DMS 273 treated with DMSO at 0.1 percent for 48 hours (cell line): ENCODE results near the gene AFDN.

Experiments used
- DNase-seq: peaks from one replicate; lab custom pipeline; 2025; lab: John Stamatoyannopoulos, UW

The AFDN gene

GRCh38 chr6:168004945-168005344 lies 178.2 kb downstream of the AFDN start:
- DNase-seq, result no peak

GRCh38 chr6:168005796-168006195 lies 179.1 kb downstream of the AFDN start:
- no peak for DNase-seq

- no peak for DNase-seq
Measured at GRCh38 chr6:168007592-168008338, 181.1 kb downstream of the AFDN start.

- DNase-seq, result no peak
Measured at GRCh38 chr6:168009331-168009730, 182.6 kb downstream of the AFDN start.

- no peak for DNase-seq
Measured at GRCh38 chr6:168011291-168011690, 184.6 kb downstream of the AFDN start.

GRCh38 chr6:168012431-168013249 lies 185.9 kb downstream of the AFDN start:
- DNase-seq, result no peak

- DNase-seq, result no peak
Measured at GRCh38 chr6:168013250-168013915, 186.7 kb downstream of the AFDN start.

GRCh38 chr6:168014428-168014827 lies 187.7 kb downstream of the AFDN start:
- no peak for DNase-seq

- no peak for DNase-seq
Measured at GRCh38 chr6:168015009-168015408, 188.3 kb downstream of the AFDN start.

- DNase-seq, result no peak
Measured at GRCh38 chr6:168015482-168016175, 188.9 kb downstream of the AFDN start.

GRCh38 chr6:168016176-168016620 lies 189.5 kb downstream of the AFDN start:
- DNase-seq, result no peak

- DNase-seq, result no peak
Measured at GRCh38 chr6:168016721-168017525, 190.2 kb downstream of the AFDN start.

- DNase-seq, result no peak
Measured at GRCh38 chr6:168017629-168018028, 190.9 kb downstream of the AFDN start.

- no peak for DNase-seq
Measured at GRCh38 chr6:168018664-168019063, 192.0 kb downstream of the AFDN start.

GRCh38 chr6:168020242-168020641 lies 193.5 kb downstream of the AFDN start:
- DNase-seq, result no peak

GRCh38 chr6:168021581-168021980 lies 194.9 kb downstream of the AFDN start:
- DNase-seq, result no peak
